Hindlimb muscle (tissue), 1 donor: ENCODE results near the gene TMEM232. TPM values are rescaled to one million over a fixed set of nuclear protein-coding genes. Genes with fewer than 3 reads are reported as not detected.
"Not testable (repeated sequence)": the region's sequence is repeated elsewhere in the genome, so short reads cannot be mapped to it uniquely, and the experiment has no call there.

Source experiments
- DNase-seq: peaks from one replicate; pipeline ENCODE4 v3.0.0-alpha.2; 2013
- polyA plus RNA-seq: library from polyadenylated mRNA; unstranded; fragments of 120-200 nt; gene quantifications from one replicate; pipeline ENCODE4 v1.2.1, GENCODE V29; 2013; ENCODE audit not compliant: insufficient read length

Gene TMEM232
- polyA plus RNA-seq, 1 donor = 1.0 TPM

- DNase-seq = no peak
Observed at GRCh38 chr5:110707260-110707844, 19.1 kb downstream of the TMEM232 start.

GRCh38 chr5:110705349-110705748 is 21.1 kb downstream of the TMEM232 start:
- DNase-seq = no peak

GRCh38 chr5:110703481-110703880 is 23.0 kb downstream of the TMEM232 start:
- no peak for DNase-seq

- no peak for DNase-seq
Observed at GRCh38 chr5:110702704-110703103, 23.8 kb downstream of the TMEM232 start.

GRCh38 chr5:110702300-110702699 is 24.2 kb downstream of the TMEM232 start:
- DNase-seq = no peak

- DNase-seq = not testable (repeated sequence)
Observed at GRCh38 chr5:110692669-110693068, 33.8 kb downstream of the TMEM232 start.

GRCh38 chr5:110690587-110690986 is 35.9 kb downstream of the TMEM232 start:
- DNase-seq = not testable (repeated sequence)

GRCh38 chr5:110687485-110687884 is 39.0 kb downstream of the TMEM232 start:
- DNase-seq = no peak

GRCh38 chr5:110686270-110686669 is 40.2 kb downstream of the TMEM232 start:
- no peak for DNase-seq

GRCh38 chr5:110681953-110682352 is 44.5 kb downstream of the TMEM232 start:
- no peak for DNase-seq

GRCh38 chr5:110681109-110681508 is 45.4 kb downstream of the TMEM232 start:
- DNase-seq = no peak

- not testable (repeated sequence) for DNase-seq
Observed at GRCh38 chr5:110676554-110676953, 49.9 kb downstream of the TMEM232 start.

- DNase-seq = no peak
Observed at GRCh38 chr5:110665184-110665726, 61.2 kb downstream of the TMEM232 start.

GRCh38 chr5:110663525-110663924 is 62.9 kb downstream of the TMEM232 start:
- no peak for DNase-seq

- DNase-seq = no peak
Observed at GRCh38 chr5:110658006-110658405, 68.5 kb downstream of the TMEM232 start.

- no peak for DNase-seq
Observed at GRCh38 chr5:110653231-110653970, 73.1 kb downstream of the TMEM232 start.

GRCh38 chr5:110651507-110651906 is 75.0 kb downstream of the TMEM232 start:
- DNase-seq = no peak

- no peak for DNase-seq
Observed at GRCh38 chr5:110644357-110644756, 82.1 kb downstream of the TMEM232 start.

GRCh38 chr5:110638970-110639902 is 87.2 kb downstream of the TMEM232 start:
- no peak for DNase-seq

GRCh38 chr5:110634475-110634874 is 92.0 kb downstream of the TMEM232 start:
- no peak for DNase-seq

GRCh38 chr5:110631236-110631635 is 95.2 kb downstream of the TMEM232 start:
- no peak for DNase-seq

GRCh38 chr5:110630350-110630749 is 96.1 kb downstream of the TMEM232 start:
- no peak for DNase-seq
